ENCODE measurements around the gene LGR5.

DNA sequence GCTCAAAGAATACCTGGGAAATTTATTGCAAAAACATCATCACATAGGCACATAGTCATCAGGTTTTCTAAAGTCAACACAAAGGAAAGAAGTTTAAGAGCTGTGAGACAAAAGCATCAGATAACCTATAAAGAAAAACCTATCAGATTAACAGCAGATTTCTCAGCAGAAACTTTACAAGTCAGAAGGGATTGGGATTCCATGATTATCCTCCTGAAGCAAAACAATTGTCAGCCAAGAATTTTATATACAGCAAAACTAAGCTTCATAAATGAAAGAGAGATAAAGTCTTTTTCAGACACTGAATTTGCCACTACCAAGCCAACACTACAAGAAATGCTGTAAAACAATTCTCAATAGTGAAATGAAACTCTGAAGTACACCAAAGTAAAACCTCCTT, 28.8 kb upstream of the LGR5 start:
- TF ChIP-seq CTCF (conservative IDR thresholded peaks at IDR 0.05; ENCODE audit: low read depth, low read length) (no peak), EZH2 (IDR thresholded peaks at IDR 0.05; ENCODE audit: borderline replicate concordance, low read depth, low read length, poor library complexity, severe bottlenecking) (no peak)

Measured in A673 (cell line).